Dedifferentiated amniotic fluid mesenchymal stem cell (primary cell): ENCODE data around the gene EIF4G3.
A peak's percentile ranks its signal among the peaks of the same experiment; 100 is the strongest.
"Not testable (repeated sequence)": the region's sequence is repeated elsewhere in the genome, so short reads cannot be mapped to it uniquely, and the experiment has no call there.

Experiments used
- DNase-seq: peaks from one replicate; pipeline ENCODE4 v3.0.0-alpha.2; 2016; ENCODE audit errors: extremely low spot score

Gene EIF4G3, protein sequence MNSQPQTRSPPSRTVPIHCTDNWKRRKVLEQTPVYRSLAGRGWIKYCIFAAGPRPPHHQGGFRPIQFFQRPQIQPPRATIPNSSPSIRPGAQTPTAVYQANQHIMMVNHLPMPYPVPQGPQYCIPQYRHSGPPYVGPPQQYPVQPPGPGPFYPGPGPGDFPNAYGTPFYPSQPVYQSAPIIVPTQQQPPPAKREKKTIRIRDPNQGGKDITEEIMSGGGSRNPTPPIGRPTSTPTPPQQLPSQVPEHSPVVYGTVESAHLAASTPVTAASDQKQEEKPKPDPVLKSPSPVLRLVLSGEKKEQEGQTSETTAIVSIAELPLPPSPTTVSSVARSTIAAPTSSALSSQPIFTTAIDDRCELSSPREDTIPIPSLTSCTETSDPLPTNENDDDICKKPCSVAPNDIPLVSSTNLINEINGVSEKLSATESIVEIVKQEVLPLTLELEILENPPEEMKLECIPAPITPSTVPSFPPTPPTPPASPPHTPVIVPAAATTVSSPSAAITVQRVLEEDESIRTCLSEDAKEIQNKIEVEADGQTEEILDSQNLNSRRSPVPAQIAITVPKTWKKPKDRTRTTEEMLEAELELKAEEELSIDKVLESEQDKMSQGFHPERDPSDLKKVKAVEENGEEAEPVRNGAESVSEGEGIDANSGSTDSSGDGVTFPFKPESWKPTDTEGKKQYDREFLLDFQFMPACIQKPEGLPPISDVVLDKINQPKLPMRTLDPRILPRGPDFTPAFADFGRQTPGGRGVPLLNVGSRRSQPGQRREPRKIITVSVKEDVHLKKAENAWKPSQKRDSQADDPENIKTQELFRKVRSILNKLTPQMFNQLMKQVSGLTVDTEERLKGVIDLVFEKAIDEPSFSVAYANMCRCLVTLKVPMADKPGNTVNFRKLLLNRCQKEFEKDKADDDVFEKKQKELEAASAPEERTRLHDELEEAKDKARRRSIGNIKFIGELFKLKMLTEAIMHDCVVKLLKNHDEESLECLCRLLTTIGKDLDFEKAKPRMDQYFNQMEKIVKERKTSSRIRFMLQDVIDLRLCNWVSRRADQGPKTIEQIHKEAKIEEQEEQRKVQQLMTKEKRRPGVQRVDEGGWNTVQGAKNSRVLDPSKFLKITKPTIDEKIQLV (N-terminal part only)

GRCh38 chr1:21176586-21177555 is at the start of gene EIF4G3:
Gene EIF4G3 (minus strand): TSS chr1:21176897. CDS start chr1:21002742, 174,155 bp downstream.
- DNase-seq, result peak; percentile 97

GRCh38 chr1:21225065-21225464 is 48.4 kb upstream of the EIF4G3 start:
- no peak for DNase-seq

DNA sequence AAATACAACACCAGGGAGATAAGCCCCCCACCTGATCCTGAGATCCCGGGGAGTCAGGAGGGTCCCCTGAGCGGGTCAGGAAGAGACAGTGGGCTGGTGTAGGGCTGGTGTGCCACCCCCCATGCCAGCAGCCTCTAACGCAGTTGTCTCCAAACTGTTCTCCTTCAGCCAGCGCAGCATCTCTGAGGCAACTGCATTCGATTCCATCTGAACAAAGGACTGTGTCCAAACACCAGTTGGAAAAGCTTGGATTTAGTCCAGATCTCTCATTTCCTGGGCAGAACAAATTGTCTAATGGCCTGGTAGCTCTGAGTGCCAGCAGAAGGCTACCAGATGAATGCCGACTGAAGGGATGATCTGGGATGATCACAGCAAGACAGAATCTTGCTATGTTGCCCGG is 44.1 kb upstream of the EIF4G3 start:
- no peak for DNase-seq

DNA sequence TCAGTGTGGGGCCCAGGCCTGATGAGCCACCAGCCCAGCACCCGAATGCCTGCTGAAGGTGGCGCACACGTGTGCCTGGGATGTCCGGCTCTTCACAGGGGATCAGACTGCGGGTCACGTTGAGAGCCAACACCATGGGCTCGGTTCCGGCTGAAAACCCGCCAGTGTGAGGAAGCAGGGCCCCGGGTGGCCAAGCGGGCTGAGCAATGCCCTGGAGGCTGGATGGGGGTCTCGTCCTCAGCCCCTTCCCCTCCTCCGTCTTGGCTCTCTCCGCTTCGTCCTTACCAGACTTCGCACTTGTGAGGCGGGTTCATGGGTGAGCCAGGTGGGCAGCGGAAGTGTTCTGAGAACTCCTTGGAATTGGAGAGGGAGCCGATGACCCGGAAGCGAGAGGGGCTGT is 43.0 kb upstream of the EIF4G3 start:
- no peak for DNase-seq

GRCh38 chr1:21217812-21218596 is 41.3 kb upstream of the EIF4G3 start:
- no peak for DNase-seq

DNA sequence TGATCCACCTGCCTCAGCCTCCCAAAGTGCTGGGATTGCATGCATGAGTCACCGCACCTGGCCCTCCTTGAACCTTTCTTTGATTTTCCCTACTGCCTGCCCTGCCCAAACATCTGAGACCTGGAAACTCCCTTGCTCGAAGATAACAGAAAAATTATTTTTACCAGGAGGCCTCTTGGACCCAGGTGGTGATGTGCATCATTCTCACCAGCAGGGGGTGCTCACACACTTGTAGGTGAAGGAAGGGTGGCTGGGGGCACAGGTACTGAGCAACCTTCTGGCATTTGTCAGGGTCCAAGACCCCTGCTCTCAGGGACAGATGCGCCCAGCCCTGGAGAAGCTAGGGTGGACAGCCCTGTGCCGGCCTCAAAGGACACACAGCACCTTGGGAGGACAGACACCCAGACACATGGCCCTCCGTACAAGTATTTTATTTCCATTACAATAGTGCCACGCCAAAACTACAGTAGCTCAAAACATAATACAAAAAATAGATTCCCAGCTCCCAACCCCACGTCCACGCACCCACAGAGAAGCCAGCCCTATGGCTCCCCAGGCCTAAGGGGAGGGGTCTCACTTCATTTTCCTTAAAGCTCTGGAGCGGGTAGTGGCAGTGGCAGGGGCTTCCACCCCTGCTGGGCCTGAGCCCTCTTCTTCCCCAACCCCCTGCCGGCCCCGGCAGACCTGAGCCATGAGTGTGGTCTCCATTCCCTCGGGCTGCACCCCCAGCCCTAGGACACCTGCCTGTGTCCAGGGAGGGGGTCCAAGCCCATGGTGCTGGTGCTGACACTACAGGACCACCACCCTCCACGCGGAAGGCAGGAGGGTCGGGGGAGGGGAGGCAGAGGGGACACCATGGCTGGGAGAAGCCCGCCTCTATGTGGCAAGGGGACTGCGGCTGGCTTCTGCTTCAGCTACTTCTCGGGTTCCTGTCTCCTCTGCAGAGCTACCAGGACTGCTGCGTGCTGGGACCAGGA is 40.4 kb upstream of the EIF4G3 start:
- no peak for DNase-seq

- DNase-seq, result no peak
These were observed 35.4 kb upstream of the EIF4G3 start for GRCh38 chr1:21212126-21212525.

- DNase-seq, result not testable (repeated sequence)
These were observed 31.5 kb upstream of the EIF4G3 start for GRCh38 chr1:21208137-21208700.

- no peak for DNase-seq
These were observed 29.4 kb upstream of the EIF4G3 start for GRCh38 chr1:21206117-21206516.

DNA sequence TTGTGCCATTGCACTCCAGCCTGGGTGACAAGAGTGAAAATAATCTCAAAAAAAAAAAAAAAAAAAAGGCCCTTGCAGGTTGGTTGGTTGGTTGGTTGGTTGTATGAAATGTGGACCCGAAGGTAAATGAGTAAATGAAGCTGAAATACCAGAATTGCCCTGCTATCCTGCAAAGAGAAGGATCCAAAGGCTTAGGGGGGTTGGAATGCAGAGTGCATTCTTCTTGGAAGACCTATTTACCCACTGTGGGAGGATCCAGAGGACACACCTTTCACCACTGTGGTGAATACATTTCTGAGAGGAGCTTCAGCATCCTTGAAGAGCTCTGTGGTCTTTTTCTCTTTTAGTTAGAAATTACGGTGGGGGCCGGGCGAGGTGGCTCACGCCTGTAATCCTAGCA is 28.7 kb upstream of the EIF4G3 start:
- no peak for DNase-seq

DNA sequence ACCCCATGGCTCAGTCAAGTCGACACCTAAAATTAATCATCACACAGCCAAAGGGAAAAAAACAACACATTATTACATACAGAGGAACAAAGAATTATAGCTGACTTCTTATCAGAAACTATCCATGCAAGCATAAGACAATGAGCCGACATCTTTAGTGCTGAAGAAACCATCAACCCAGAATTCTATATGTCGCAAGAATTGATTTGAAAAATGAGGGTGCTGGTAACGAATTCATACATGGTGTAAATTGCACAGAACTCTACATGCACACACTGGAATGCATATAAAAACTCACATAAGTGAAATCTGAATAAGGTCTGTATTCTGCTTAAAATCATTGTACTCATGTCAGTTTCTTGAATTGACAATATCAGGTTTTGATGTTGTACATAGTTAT is 25.0 kb upstream of the EIF4G3 start:
- DNase-seq, result no peak

DNA sequence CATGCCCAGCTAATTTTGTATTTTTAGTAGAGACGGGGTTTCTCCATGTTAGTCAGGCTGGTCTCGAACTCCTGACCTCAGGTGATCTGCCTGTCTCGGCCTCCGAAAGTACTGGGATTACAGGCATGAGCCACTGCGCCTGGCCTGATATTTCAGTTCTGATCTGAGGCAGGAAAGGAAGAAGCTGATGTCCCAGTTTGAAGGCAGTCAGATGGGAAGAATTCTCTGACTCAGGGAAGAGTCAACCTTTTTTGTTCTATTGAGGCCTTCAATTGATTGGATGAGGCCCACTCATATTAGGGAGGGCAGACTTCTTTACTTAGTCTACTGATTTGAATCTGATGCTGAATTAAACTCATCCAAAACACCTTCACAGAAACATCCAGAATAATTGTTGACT is 24.5 kb upstream of the EIF4G3 start:
- not testable (repeated sequence) for DNase-seq

GRCh38 chr1:21200767-21201166 is 24.1 kb upstream of the EIF4G3 start:
- no peak for DNase-seq

GRCh38 chr1:21198929-21199328 is 22.2 kb upstream of the EIF4G3 start:
- DNase-seq, result no peak

- no peak for DNase-seq
These were observed 16.2 kb upstream of the EIF4G3 start for GRCh38 chr1:21192871-21193270.

GRCh38 chr1:21192284-21192683 is 15.6 kb upstream of the EIF4G3 start:
- DNase-seq, result no peak

- DNase-seq, result not testable (repeated sequence)
These were observed 14.1 kb upstream of the EIF4G3 start for GRCh38 chr1:21190771-21191170.

- DNase-seq, result no peak
These were observed 13.3 kb upstream of the EIF4G3 start for GRCh38 chr1:21189906-21190500.
